HepG2 (cell line): ENCODE results near the gene KCNK6. TPM values are rescaled to one million over a fixed set of nuclear protein-coding genes. Genes with fewer than 3 reads are reported as not detected.
A peak's percentile ranks its signal among the peaks of the same experiment; 100 is the strongest.

ENCODE experiments used
- ATAC-seq: fragments of 200-7000 bp; cut with Tn5 transposase; 3 replicates; pipeline ENCODE4 v1.9.1; 2020; ENCODE audit warnings: mild to moderate bottlenecking, moderate library complexity
- BruUV-seq: library from RNA; stranded (reverse); fragments of 400-500 nt; replicated peaks from 2 replicates; lab custom pipeline; 2021; lab: Mats Ljungman, UMichigan
- CTCF ChIA-PET: fragments of 300-600 bp; formaldehyde crosslinking; extraction: SDS; loops from one replicate; lab custom pipeline; 2021; ENCODE audit warnings: low total read pairs, inconsistent platforms, low intra/inter-chr PET ratio; lab: Yijun Ruan, JAX
- POLR2A ChIA-PET: fragments of 350-600 bp; sonication (Branson Sonifier 250); formaldehyde crosslinking; loops from one replicate; lab custom pipeline; 2020; ENCODE audit warnings: antibody characterized with exemption, inconsistent platforms; lab: Yijun Ruan, JAX
- DNase-seq: peaks from one replicate; pipeline ENCODE4 v3.0.0-alpha.2; 2015; ENCODE audit warnings: low spot score
- FAIRE-seq: peaks from 3 replicates; lab custom pipeline; 2011; peaks lifted over from hg19 to GRCh38; lab: Jason Lieb, UNC
- H2AFZ ChIP-seq: one replicate; pipeline ENCODE4 v1.6.1; 2011; ENCODE audit warnings: low read length, inconsistent platforms
- H3K27ac ChIP-seq: fragments of 300-600 bp; 3 replicates; pipeline ENCODE4 v1.8.0; 2011; ENCODE audit warnings: mixed run types, mild to moderate bottlenecking, mixed read lengths, low read length, inconsistent platforms; ENCODE audit not compliant: insufficient read depth; ENCODE audit errors: extremely low read length
- H3K27me3 ChIP-seq, 2 experiments: fragments of 200-600 bp in 1 of 2; 2 replicates in 1 of 2; 3 replicates in 1 of 2; pipeline versions ENCODE4 v1.6.0 to v1.8.0; 2011; ENCODE audit warnings: low read length in 2 of 2, mild to moderate bottlenecking in 2 of 2, moderate library complexity in 2 of 2, inconsistent platforms in 1 of 2; ENCODE audit not compliant: insufficient read depth in 2 of 2, control insufficient read depth in 1 of 2
- H3K36me3 ChIP-seq, 2 experiments: fragments of 200-600 bp in 1 of 2; replicated peaks in 1 of 2; 2 replicates in 1 of 2; 3 replicates in 1 of 2; pipeline versions ENCODE4 v1.5.1 to v1.8.0; 2011; ENCODE audit warnings: low read length in 2 of 2, inconsistent platforms in 1 of 2; ENCODE audit not compliant: insufficient read depth in 2 of 2, control insufficient read depth in 1 of 2
- H3K4me1 ChIP-seq: 2 replicates; pipeline ENCODE4 v1.5.1; 2012; ENCODE audit warnings: low read length, inconsistent platforms; ENCODE audit not compliant: insufficient read depth
- H3K4me2 ChIP-seq: 2 replicates; pipeline ENCODE4 v1.6.0; 2011; ENCODE audit warnings: low read depth, low read length, inconsistent platforms
- H3K4me3 ChIP-seq, 3 experiments: fragments of 200-600 bp in 1 of 3; sonication (generic), shearing (Covaris generic) in 1 of 3; replicated peaks in 1 of 3; 2 replicates each; pipeline ENCODE4 v1.5.1; 2011 to 2016; ENCODE audit warnings: low read length in 3 of 3, inconsistent platforms in 2 of 3, low read depth in 2 of 3, mild to moderate bottlenecking in 2 of 3, control low read depth in 1 of 3, mixed read lengths in 1 of 3; ENCODE audit not compliant: insufficient read depth in 1 of 3
- H3K79me2 ChIP-seq: one replicate; pipeline ENCODE4 v1.6.1; 2011; ENCODE audit warnings: low read length, inconsistent platforms; ENCODE audit not compliant: insufficient read depth
- H3K9ac ChIP-seq: 2 replicates; pipeline ENCODE4 v1.6.0; 2011; ENCODE audit warnings: mild to moderate bottlenecking, low read depth, low read length, inconsistent platforms; ENCODE audit not compliant: insufficient read depth
- H3K9me3 ChIP-seq: 2 replicates; pipeline ENCODE4 v1.5.1; 2012; ENCODE audit warnings: mild to moderate bottlenecking, low read length
- H4K20me1 ChIP-seq: 2 replicates; pipeline ENCODE4 v1.6.0; 2011; ENCODE audit warnings: inconsistent platforms, mild to moderate bottlenecking, low read length, moderate library complexity; ENCODE audit not compliant: insufficient read depth
- HMG20B ChIP-seq: conservative IDR thresholded peaks from 2 replicates; pipeline ENCODE4 v1.6.1; 2016; ENCODE audit warnings: missing genetic modification reagents, missing compliant biosample characterization
- KLF12 ChIP-seq: sonication (generic); formaldehyde crosslinking; IDR thresholded peaks from 2 replicates; pipeline ENCODE4 v1.4.0; 2020; ENCODE audit warnings: missing genetic modification reagents, borderline replicate concordance
- NR2F6 ChIP-seq, 2 experiments: IDR thresholded peaks; 2 replicates each; pipeline ENCODE4 v1.6.1; 2016; ENCODE audit warnings: antibody characterized with exemption in 1 of 2, mild to moderate bottlenecking in 1 of 2
- PCBP1 ChIP-seq: fragments of 200-400 bp; formaldehyde crosslinking; IDR thresholded peaks from 2 replicates; pipeline ENCODE4 v1.6.1; 2017; ENCODE audit warnings: mild to moderate bottlenecking, low read depth, low read length, borderline replicate concordance
- SP5 ChIP-seq: IDR thresholded peaks from 2 replicates; pipeline ENCODE4 v1.6.1; 2016; ENCODE audit warnings: low read depth, borderline replicate concordance
- SRSF1 ChIP-seq: fragments of 200-400 bp; formaldehyde crosslinking; optimal IDR thresholded peaks from 2 replicates; pipeline ENCODE3; 2017; ENCODE audit warnings: mild to moderate bottlenecking, low read depth, low read length, moderate library complexity
- ZNF160 ChIP-seq: sonication (generic); formaldehyde crosslinking; IDR thresholded peaks from 2 replicates; pipeline ENCODE4 v1.8.0; 2022; ENCODE audit warnings: mild to moderate bottlenecking, inconsistent platforms, missing genetic modification reagents
- ZSCAN21 ChIP-seq: sonication (generic); formaldehyde crosslinking; IDR thresholded peaks from 2 replicates; pipeline ENCODE4 v1.8.0; 2022; ENCODE audit warnings: mild to moderate bottlenecking, missing genetic modification reagents, moderate library complexity, borderline replicate concordance
- WGBS: methylation state at CpG from one replicate; pipeline ENCODE4 v1.1.6; 2017; ENCODE audit warnings: low lambda C conversion rate; 5-methylcytosine and 5-hydroxymethylcytosine counted together
- in situ Hi-C: cut with HindIII; loops from 2 replicates; pipeline ENCODE4 v1.10.0; 2017; ENCODE audit warnings: low pct_unique_long_range_greater_than_20kb; ENCODE audit not compliant: extremely low pct_ligation_motif_present
- intact Hi-C: fragments of 100-400 bp; cut with micrococcal nuclease; formaldehyde crosslinking; loops from one replicate; pipeline ENCODE4 v1.10.0; 2022; ENCODE audit not compliant: unreplicated experiment
- polyA plus RNA-seq, 8 experiments: library from polyadenylated mRNA; depleted of rRNA in 3 of 8; stranded (reverse) in 7 of 8; unstranded in 1 of 8; fragments of >200 nt; fragmentation: Illumina TruSeq in 4 of 8; extraction: Trizol in 4 of 8; gene quantifications; 2 replicates each; pipeline versions ENCODE4 v1.2.1 to v1.2.3, GENCODE V29; 2011 to 2016; ENCODE audit warnings: low read depth in 4 of 8, missing spikeins in 1 of 8, mixed read lengths in 1 of 8; ENCODE audit not compliant: insufficient read depth in 1 of 8
- total RNA-seq, 5 experiments: library from RNA; depleted of rRNA; stranded (reverse); fragments of >200 nt; fragmentation: Illumina TruSeq; extraction: Trizol; gene quantifications; 2 replicates each; pipeline ENCODE4 v1.2.3, GENCODE V29; 2016; ENCODE audit warnings: low read depth in 1 of 5
- TF ChIP-seq, protein P1 (sequence below): sonication (generic); formaldehyde crosslinking; conservative IDR thresholded peaks from 2 replicates; pipeline ENCODE4 v1.4.0; 2020; ENCODE audit warnings: mild to moderate bottlenecking, missing genetic modification reagents, moderate library complexity
- TF ChIP-seq, protein P2 (sequence below): IDR thresholded peaks from 2 replicates; pipeline ENCODE4 v1.6.1; 2012; ENCODE audit warnings: low read length, improper control_type of control experiment
- TF ChIP-seq, protein P3 (sequence below): sonication (generic); formaldehyde crosslinking; IDR thresholded peaks from 2 replicates; pipeline ENCODE4 v1.5.1; 2020; ENCODE audit warnings: missing genetic modification reagents, mild to moderate bottlenecking, borderline replicate concordance

KCNK6 gene
- total and polyA plus RNA-seq, 2 of the 13 experiments (the other 11 are each of a cell fraction or from before 2014, with no cell fraction given), result 0.03 TPM; not detected in 1

DNA sequence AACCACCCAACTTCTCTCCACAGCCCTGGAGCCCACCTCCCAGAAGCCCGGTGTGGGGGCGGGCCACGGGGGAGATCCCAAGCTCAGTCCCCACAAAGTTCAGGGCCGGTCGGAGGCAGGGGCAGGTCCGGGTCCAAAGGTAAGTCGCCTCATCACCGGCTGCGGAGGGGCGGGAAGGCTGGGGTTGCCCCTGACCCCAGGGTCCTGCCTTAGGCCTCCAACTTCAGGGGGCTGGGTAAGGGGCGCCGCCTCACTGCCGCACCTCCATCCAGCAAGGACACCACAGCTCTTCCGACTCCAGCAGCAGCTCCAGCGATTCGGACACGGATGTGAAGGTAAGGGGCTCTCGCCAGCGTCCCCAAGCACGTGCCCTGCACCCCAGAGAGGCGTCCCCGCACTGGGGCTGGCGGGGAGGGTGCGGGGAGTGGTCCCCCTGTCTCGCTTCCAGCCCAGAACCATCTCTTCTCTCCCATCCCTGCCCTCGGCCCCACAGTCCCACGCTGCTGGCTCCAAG, 15.2 kb upstream of the KCNK6 start (continued):
- TF ChIP-seq HMG20B (no peak), KLF12 (CRISPR knock-in tag) (0 out of 2 replicates have a peak, but pooled peaks have one; percentile 43), SP5 (CRISPR knock-in tag) (peak; percentile 43; the same call in 1 of the 2 replicates), PCBP1 (peak; percentile 21; the same call in 1 of the 2 replicates), ZNF160 (0 out of 2 replicates have a peak, but pooled peaks have one; percentile 33), NR2F6 (IDR thresholded peaks at IDR 0.05) (peak; percentile 58; the same call in 1 of the 2 replicates), NR2F6 (CRISPR knock-in tag; IDR thresholded peaks at IDR 0.05) (peak; percentile 69; the same call in 1 of the 2 replicates), SRSF1 (peak; percentile 13)
- TF ChIP-seq, protein P1, sequence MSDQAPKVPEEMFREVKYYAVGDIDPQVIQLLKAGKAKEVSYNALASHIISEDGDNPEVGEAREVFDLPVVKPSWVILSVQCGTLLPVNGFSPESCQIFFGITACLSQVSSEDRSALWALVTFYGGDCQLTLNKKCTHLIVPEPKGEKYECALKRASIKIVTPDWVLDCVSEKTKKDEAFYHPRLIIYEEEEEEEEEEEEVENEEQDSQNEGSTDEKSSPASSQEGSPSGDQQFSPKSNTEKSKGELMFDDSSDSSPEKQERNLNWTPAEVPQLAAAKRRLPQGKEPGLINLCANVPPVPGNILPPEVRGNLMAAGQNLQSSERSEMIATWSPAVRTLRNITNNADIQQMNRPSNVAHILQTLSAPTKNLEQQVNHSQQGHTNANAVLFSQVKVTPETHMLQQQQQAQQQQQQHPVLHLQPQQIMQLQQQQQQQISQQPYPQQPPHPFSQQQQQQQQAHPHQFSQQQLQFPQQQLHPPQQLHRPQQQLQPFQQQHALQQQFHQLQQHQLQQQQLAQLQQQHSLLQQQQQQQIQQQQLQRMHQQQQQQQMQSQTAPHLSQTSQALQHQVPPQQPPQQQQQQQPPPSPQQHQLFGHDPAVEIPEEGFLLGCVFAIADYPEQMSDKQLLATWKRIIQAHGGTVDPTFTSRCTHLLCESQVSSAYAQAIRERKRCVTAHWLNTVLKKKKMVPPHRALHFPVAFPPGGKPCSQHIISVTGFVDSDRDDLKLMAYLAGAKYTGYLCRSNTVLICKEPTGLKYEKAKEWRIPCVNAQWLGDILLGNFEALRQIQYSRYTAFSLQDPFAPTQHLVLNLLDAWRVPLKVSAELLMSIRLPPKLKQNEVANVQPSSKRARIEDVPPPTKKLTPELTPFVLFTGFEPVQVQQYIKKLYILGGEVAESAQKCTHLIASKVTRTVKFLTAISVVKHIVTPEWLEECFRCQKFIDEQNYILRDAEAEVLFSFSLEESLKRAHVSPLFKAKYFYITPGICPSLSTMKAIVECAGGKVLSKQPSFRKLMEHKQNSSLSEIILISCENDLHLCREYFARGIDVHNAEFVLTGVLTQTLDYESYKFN (CRISPR knock-in tag), result peak; percentile 59; the same call in 1 of the 2 replicates

DNA sequence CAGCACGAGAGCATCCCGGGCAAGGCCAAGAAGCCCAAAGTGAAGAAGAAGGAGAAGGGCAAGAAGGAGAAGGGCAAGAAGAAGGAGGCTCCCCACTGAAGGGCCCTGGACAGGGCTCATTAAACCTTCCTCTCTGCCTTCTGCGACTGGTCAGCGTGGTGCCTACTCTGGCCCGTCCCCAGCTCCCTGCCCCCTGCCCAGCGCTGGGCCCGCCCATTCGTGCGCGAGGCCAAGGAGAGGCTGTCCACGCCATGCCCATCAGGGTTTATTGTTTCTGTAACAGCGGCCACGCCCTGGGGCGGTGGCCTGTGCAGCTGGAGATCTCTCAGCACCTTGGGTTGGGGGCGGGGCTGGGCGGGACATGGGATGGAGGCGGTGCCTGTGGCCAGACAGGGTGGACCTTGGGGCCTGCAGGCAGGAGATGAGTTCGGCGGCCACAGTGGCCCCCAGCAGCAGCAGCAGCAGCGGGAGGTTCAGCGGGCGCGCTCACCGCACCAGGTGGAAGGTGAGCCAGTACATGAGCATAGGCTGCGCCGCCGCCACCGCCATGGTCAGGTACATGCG, 14.7 kb upstream of the KCNK6 start:
- Histone ChIP-seq H3K27me3 (no peaks in the 10 kb centered on the region), H3K36me3 (peaks cover 3 to 6% of the 10 kb centered on the region in 2 experiments; a peak in 3 of 5 replicates), H3K9ac (no peak overlapping the region), H3K27ac (peak overlapping the region; percentile 58), H3K4me2 (peak overlapping the region; percentile 66), H3K9me3 (no peaks in the 10 kb centered on the region), H3K4me3 (peak overlapping the region in 2 of 3 experiments; percentile 26 to 60; a peak in 3 of 6 replicates), H4K20me1 (no peaks in the 10 kb centered on the region), H3K79me2 (no peaks in the 10 kb centered on the region), H2AFZ (no peak overlapping the region), H3K4me1 (peaks cover 35% of the 10 kb centered on the region)
- DNase-seq, result peak; percentile 76
- CTCF ChIA-PET, result no interaction called here
- in situ Hi-C loops (no loop called here), intact Hi-C loops (no loop called here)
- POLR2A ChIA-PET, result interaction anchor here (1.1 to 1.9 kb wide), 4 partner anchors 12 to 69 kb away, joined by 3 to 11 read pairs (median 4); partner anchors contain the start of gene PSMD8
- no peak for FAIRE-seq
- peak; percentile 64 for ATAC-seq
- no TSS peak for BruUV-seq
- WGBS, result 30% methylated on average over 6 of the region's 29 CpGs
- no peak for TF ChIP-seq ZSCAN21 (CRISPR knock-in tag)
- TF ChIP-seq, protein P2, sequence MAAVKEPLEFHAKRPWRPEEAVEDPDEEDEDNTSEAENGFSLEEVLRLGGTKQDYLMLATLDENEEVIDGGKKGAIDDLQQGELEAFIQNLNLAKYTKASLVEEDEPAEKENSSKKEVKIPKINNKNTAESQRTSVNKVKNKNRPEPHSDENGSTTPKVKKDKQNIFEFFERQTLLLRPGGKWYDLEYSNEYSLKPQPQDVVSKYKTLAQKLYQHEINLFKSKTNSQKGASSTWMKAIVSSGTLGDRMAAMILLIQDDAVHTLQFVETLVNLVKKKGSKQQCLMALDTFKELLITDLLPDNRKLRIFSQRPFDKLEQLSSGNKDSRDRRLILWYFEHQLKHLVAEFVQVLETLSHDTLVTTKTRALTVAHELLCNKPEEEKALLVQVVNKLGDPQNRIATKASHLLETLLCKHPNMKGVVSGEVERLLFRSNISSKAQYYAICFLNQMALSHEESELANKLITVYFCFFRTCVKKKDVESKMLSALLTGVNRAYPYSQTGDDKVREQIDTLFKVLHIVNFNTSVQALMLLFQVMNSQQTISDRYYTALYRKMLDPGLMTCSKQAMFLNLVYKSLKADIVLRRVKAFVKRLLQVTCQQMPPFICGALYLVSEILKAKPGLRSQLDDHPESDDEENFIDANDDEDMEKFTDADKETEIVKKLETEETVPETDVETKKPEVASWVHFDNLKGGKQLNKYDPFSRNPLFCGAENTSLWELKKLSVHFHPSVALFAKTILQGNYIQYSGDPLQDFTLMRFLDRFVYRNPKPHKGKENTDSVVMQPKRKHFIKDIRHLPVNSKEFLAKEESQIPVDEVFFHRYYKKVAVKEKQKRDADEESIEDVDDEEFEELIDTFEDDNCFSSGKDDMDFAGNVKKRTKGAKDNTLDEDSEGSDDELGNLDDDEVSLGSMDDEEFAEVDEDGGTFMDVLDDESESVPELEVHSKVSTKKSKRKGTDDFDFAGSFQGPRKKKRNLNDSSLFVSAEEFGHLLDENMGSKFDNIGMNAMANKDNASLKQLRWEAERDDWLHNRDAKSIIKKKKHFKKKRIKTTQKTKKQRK, result no peak
- TF ChIP-seq, protein P3, sequence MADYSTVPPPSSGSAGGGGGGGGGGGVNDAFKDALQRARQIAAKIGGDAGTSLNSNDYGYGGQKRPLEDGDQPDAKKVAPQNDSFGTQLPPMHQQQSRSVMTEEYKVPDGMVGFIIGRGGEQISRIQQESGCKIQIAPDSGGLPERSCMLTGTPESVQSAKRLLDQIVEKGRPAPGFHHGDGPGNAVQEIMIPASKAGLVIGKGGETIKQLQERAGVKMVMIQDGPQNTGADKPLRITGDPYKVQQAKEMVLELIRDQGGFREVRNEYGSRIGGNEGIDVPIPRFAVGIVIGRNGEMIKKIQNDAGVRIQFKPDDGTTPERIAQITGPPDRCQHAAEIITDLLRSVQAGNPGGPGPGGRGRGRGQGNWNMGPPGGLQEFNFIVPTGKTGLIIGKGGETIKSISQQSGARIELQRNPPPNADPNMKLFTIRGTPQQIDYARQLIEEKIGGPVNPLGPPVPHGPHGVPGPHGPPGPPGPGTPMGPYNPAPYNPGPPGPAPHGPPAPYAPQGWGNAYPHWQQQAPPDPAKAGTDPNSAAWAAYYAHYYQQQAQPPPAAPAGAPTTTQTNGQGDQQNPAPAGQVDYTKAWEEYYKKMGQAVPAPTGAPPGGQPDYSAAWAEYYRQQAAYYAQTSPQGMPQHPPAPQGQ (CRISPR knock-in tag), result no peak
